Measurements from ENCODE around the gene BRD3OS. TPM values are rescaled to one million over a fixed set of nuclear protein-coding genes. Genes with fewer than 3 reads are reported as not detected.

BRD3OS gene
- total and polyA plus RNA-seq, 2 of the 13 experiments (the other 11 are each of a cell fraction or from before 2014, with no cell fraction given) = 4.9 to 5.7 TPM

DNA sequence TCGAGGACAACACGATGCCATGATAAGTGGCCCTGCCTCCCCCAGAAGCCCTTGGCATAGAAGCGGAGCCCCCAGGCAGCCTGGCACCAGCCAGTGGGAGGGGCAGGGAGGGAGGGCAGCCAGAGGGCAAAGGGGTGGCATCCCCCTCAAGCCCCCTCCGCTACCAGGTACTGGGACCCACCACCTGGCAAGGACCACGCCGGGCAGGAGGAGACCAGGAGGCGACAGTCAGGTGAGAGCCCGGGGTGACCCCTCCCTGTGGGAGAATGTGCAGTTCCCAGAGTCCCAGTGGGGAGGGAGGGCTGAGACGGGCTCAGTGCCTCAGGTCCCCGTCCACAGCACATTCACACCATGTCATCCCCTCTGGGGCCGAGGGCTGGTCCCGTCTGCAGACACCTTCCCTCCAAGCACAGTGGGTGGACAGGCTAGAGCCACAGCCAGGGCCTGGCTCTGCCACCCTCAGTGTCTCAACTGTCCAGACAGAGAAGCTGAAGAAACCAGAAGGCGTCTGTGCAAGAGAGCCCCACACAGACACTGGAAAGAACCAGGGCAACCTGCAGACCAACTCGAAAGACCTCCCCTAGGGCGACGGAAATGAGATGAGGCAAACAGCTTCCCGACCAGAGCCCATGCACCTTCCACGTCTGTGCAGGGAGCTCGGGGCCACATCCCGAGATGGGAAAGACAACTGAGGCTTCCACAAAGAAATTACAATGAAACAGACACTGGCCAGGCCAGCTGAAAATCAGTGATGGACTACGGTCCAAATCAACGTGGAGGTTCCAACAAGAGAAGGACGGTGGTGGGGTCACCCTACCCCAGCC is 31.4 kb downstream of the BRD3OS start:
- DNase-seq (ENCODE audit: low spot score) (no peak), ATAC-seq (no peak), FAIRE-seq (no peak)
- no TSS peak for BruUV-seq (replicated peaks)
- Histone ChIP-seq H3K9me3 (ENCODE audit: low read length) (no peaks in the 10 kb centered on the region), H3K4me3 (replicated peaks in 1 of 3; ENCODE audit: insufficient read depth in 1 of 3, low read depth in 2 of 3, low read length in 3 of 3) (no peak overlapping the region), H3K9ac (ENCODE audit: insufficient read depth, low read depth, low read length) (peak overlapping the region; percentile 20; the same call in 1 of the 2 replicates), H3K27me3 (ENCODE audit: control insufficient read depth in 1 of 2, insufficient read depth in 2 of 2, low read length in 2 of 2) (no peaks in the 10 kb centered on the region), H3K79me2 (ENCODE audit: insufficient read depth, low read length) (peaks cover 78% of the 10 kb centered on the region), H3K27ac (ENCODE audit: extremely low read length, insufficient read depth, low read length) (peak overlapping the region; percentile 2), H4K20me1 (ENCODE audit: insufficient read depth, low read length) (peaks cover 14% of the 10 kb centered on the region; the same call in 1 of the 2 replicates), H3K4me1 (ENCODE audit: insufficient read depth, low read length) (peaks cover 63% of the 10 kb centered on the region), H3K36me3 (replicated peaks in 1 of 2; ENCODE audit: control insufficient read depth in 1 of 2, insufficient read depth in 2 of 2, low read length in 2 of 2) (peaks cover 8 to 20% of the 10 kb centered on the region in 2 experiments; a peak in 4 of 5 replicates), H2AFZ (ENCODE audit: low read length) (no peak overlapping the region), H3K4me2 (ENCODE audit: low read depth, low read length) (no peak overlapping the region; the same call in 1 of the 2 replicates)
- TF ChIP-seq WIZ (CRISPR knock-in tag; IDR thresholded peaks at IDR 0.05) (0 out of 2 replicates have a peak, but pooled peaks have one; percentile 9), ZNF781 (CRISPR knock-in tag; IDR thresholded peaks at IDR 0.05; ENCODE audit: borderline replicate concordance, not compliant biosample characterization) (no peak), ZNF841 (CRISPR knock-in tag; IDR thresholded peaks at IDR 0.05; ENCODE audit: borderline replicate concordance) (no peak), HNRNPL (IDR thresholded peaks at IDR 0.05; ENCODE audit: low read depth, low read length) (0 out of 2 replicates have a peak, but pooled peaks have one; percentile 21)
- intact Hi-C loops (cut with micrococcal nuclease; ENCODE audit: unreplicated experiment) = no loop called here
- WGBS (ENCODE audit: low lambda C conversion rate) = 94% methylated on average over 13 of the region's 23 CpGs
- ChIA-PET CTCF (ENCODE audit: low intra/inter-chr PET ratio, low total read pairs) (no interaction called here), POLR2A (interaction anchor here (0.6 kb wide), 1 partner anchor 32 kb away, joined by 4 read pairs; no protein-coding TSS in a partner anchor)
- in situ Hi-C loops (cut with HindIII; ENCODE audit: extremely low pct_ligation_motif_present, low pct_unique_long_range_greater_than_20kb) = no loop called here

DNA sequence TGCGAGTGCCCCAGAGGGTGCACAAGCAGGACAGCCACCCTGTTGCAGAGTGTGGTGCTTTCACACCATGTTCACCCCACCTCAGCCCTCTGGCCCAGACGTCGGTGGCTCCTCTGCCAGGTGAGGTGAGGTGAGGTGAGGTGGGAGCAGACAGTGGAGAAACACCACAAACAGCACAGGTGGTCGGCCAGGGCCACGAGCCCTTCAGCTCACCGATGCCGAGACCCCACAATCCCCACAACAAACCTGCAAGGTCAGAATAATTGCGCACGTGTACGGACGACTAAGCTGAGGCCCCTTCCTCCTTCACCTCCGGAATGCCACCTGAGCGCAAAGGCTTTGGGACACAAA is 32.0 kb downstream of the BRD3OS start:
- no TSS peak for BruUV-seq (replicated peaks)
- H2AFZ ChIP-seq (ENCODE audit: low read length) = no peak overlapping the region
- CTCF ChIA-PET (ENCODE audit: low intra/inter-chr PET ratio, low total read pairs) = no interaction called here
- ATAC-seq (no peak), FAIRE-seq (no peak), DNase-seq (ENCODE audit: low spot score) (no peak)
- no peaks in the 10 kb centered on the region for H3K9me3 ChIP-seq (ENCODE audit: low read length)
- peaks cover 84% of the 10 kb centered on the region for H3K79me2 ChIP-seq (ENCODE audit: insufficient read depth, low read length)
- in situ Hi-C loops (cut with HindIII; ENCODE audit: extremely low pct_ligation_motif_present, low pct_unique_long_range_greater_than_20kb) (no loop called here), intact Hi-C loops (cut with micrococcal nuclease; ENCODE audit: unreplicated experiment) (no loop called here)
- POLR2A ChIA-PET = interaction anchor here (0.6 to 1.0 kb wide), 2 partner anchors 33 to 78 kb away, joined by 4 read pairs; no protein-coding TSS in a partner anchor
- H3K4me2 ChIP-seq (ENCODE audit: low read depth, low read length) = no peak overlapping the region
- no peak for TF ChIP-seq ZMYM3 (CRISPR knock-in tag; IDR thresholded peaks at IDR 0.05)
- no peak for TF ChIP-seq ZFP36L2 (CRISPR knock-in tag; IDR thresholded peaks at IDR 0.05)
- no peak for TF ChIP-seq CEBPB (IDR thresholded peaks at IDR 0.05; ENCODE audit: borderline replicate concordance, low read depth, low read length)
- TF ChIP-seq, protein P1, sequence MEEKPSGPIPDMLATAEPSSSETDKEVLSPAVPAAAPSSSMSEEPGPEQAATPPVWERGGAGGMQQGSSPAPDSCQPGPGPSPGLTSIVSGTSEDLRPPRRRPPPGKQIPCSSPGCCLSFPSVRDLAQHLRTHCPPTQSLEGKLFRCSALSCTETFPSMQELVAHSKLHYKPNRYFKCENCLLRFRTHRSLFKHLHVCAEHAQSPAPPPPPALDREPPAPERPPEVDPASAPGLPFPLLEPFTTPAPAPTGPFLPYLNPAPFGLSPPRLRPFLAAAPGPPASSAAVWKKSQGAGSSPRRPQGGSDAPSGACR (CRISPR knock-in tag; IDR thresholded peaks at IDR 0.05) = peak; percentile 20; the same call in 1 of the 2 replicates
- no peaks in the 10 kb centered on the region for H3K27me3 ChIP-seq (ENCODE audit: control insufficient read depth in 1 of 2, insufficient read depth in 2 of 2, low read length in 2 of 2)
- peaks cover 8 to 16% of the 10 kb centered on the region in 2 experiments; a peak in 4 of 5 replicates for H3K36me3 ChIP-seq (replicated peaks in 1 of 2; ENCODE audit: control insufficient read depth in 1 of 2, insufficient read depth in 2 of 2, low read length in 2 of 2)
- H3K9ac ChIP-seq (ENCODE audit: insufficient read depth, low read depth, low read length) = peak overlapping the region; percentile 47; the same call in 1 of the 2 replicates
- WGBS (ENCODE audit: low lambda C conversion rate) = 92% methylated on average over 11 of the region's 13 CpGs
- H3K4me3 ChIP-seq (replicated peaks in 1 of 3; ENCODE audit: insufficient read depth in 1 of 3, low read depth in 2 of 3, low read length in 3 of 3) = no peak overlapping the region
- peaks cover 69% of the 10 kb centered on the region for H3K4me1 ChIP-seq (ENCODE audit: insufficient read depth, low read length)
- H3K27ac ChIP-seq (ENCODE audit: extremely low read length, insufficient read depth, low read length) = peak overlapping the region; percentile 75
- peaks cover 14% of the 10 kb centered on the region; the same call in 1 of the 2 replicates for H4K20me1 ChIP-seq (ENCODE audit: insufficient read depth, low read length)
